ENCODE data around the gene CD79A. TPM values are rescaled to one million over a fixed set of nuclear protein-coding genes. Genes with fewer than 3 reads are reported as not detected.

CD79A gene
- total RNA-seq, 2 experiments from 2014 or later, result 3.7 to 3.8 TPM

- peaks cover 66% of the 10 kb centered on the region for H3K4me1 Mint-ChIP-seq (ENCODE audit: low read depth)
Observed at GRCh38 chr19:41870401-41870873, 6.6 kb upstream of the CD79A start.

GRCh38 chr19:41871573-41872383 is 5.3 kb upstream of the CD79A start:
- TF ChIP-seq CTCF (IDR thresholded peaks at IDR 0.05), result no peak
- ATAC-seq (ENCODE audit: poor library complexity), result peak; percentile 34
- ChIA-PET POLR2A (interaction anchor here (1.1 to 11.4 kb wide), 11 partner anchors 9 to 87 kb away, joined by 3 to 465 read pairs (median 8); partner anchors contain the start of genes ARHGEF1, ERFL, RABAC1 and RPS19), CTCF (interaction anchor here (1.3 to 7.3 kb wide), 8 partner anchors 8 to 87 kb away, joined by 5 to 119 read pairs (median 14); partner anchors contain the start of genes RABAC1 and RPS19)
- intact Hi-C loops (cut with DNase I, micrococcal nuclease), result loop anchor here in 1 of 2 experiments (5.0 kb wide), 1 partner anchor 61 kb away; no protein-coding TSS in a partner anchor
- Histone ChIP-seq H3K27ac (ENCODE audit: low read depth in 1 of 2, low read length in 2 of 2) (peak overlapping the region; percentile 66 to 67), H3K9me3 (ENCODE audit: control insufficient read depth in 1 of 2, insufficient read depth in 1 of 2, low read length in 2 of 2) (no peaks in the 10 kb centered on the region), H3K4me1 (ENCODE audit: insufficient read depth, low read length) (peaks cover 100% of the 10 kb centered on the region), H3K36me3 (ENCODE audit: insufficient read depth, low read length) (peaks cover 35% of the 10 kb centered on the region), H3K4me3 (ENCODE audit: low read length) (peak overlapping the region; percentile 8), H3K27me3 (ENCODE audit: control insufficient read depth in 1 of 2, insufficient read depth in 2 of 2, low read length in 2 of 2) (no peaks in the 10 kb centered on the region)
- no peaks in the 10 kb centered on the region for H3K9me3 Mint-ChIP-seq
- peaks cover 43% of the 10 kb centered on the region for H3K36me3 Mint-ChIP-seq (ENCODE audit: low read depth)
- peak overlapping the region; percentile 83 for H3K4me3 Mint-ChIP-seq
- no peaks in the 10 kb centered on the region for H3K27me3 Mint-ChIP-seq
- H3K27ac Mint-ChIP-seq, result peak overlapping the region; percentile 98
- DNase-seq, result peak in 11 of 14 experiments; percentile 48 to 92 (median 62)
- peaks cover 73% of the 10 kb centered on the region for H3K4me1 Mint-ChIP-seq (ENCODE audit: low read depth)

More at GRCh38 chr19:41870401-41870873, 6.6 kb upstream of the CD79A start:
- ATAC-seq (ENCODE audit: poor library complexity), result no peak
- H3K9me3 Mint-ChIP-seq, result no peaks in the 10 kb centered on the region
- Histone ChIP-seq H3K4me1 (ENCODE audit: insufficient read depth, low read length) (peaks cover 98% of the 10 kb centered on the region), H3K4me3 (ENCODE audit: low read length) (no peak overlapping the region), H3K27me3 (ENCODE audit: control insufficient read depth in 1 of 2, insufficient read depth in 2 of 2, low read length in 2 of 2) (no peaks in the 10 kb centered on the region), H3K36me3 (ENCODE audit: insufficient read depth, low read length) (peaks cover 40% of the 10 kb centered on the region), H3K9me3 (ENCODE audit: control insufficient read depth in 1 of 2, insufficient read depth in 1 of 2, low read length in 2 of 2) (no peaks in the 10 kb centered on the region), H3K27ac (ENCODE audit: low read depth in 1 of 2, low read length in 2 of 2) (peak overlapping the region; percentile 37 to 66)
- peak overlapping the region; percentile 98 for H3K27ac Mint-ChIP-seq
- intact Hi-C loops (cut with DNase I, micrococcal nuclease), result loop anchor here in 1 of 2 experiments (5.0 kb wide), 1 partner anchor 62 kb away; no protein-coding TSS in a partner anchor
- H3K36me3 Mint-ChIP-seq (ENCODE audit: low read depth), result peaks cover 51% of the 10 kb centered on the region
- DNase-seq, result peak in 1 of 14 experiments; percentile 31
- H3K4me3 Mint-ChIP-seq, result no peak overlapping the region
- POLR2A ChIA-PET, result interaction anchor here (0.6 to 11.4 kb wide), 4 partner anchors 10 to 89 kb away, joined by 3 to 465 read pairs (median 69); partner anchors contain the start of genes ARHGEF1, RABAC1 and RPS19
- no peak for TF ChIP-seq CTCF (IDR thresholded peaks at IDR 0.05)
- H3K27me3 Mint-ChIP-seq, result no peaks in the 10 kb centered on the region
- CTCF ChIA-PET, result interaction anchor here (0.6 to 7.3 kb wide), 4 partner anchors 10 to 88 kb away, joined by 3 to 119 read pairs (median 28); partner anchors contain the start of genes RABAC1 and RPS19

- Histone ChIP-seq H3K36me3 (ENCODE audit: insufficient read depth, low read length) (peaks cover 30% of the 10 kb centered on the region), H3K9me3 (ENCODE audit: control insufficient read depth in 1 of 2, insufficient read depth in 1 of 2, low read length in 2 of 2) (no peaks in the 10 kb centered on the region), H3K4me1 (ENCODE audit: insufficient read depth, low read length) (peaks cover 100% of the 10 kb centered on the region), H3K27me3 (ENCODE audit: control insufficient read depth in 1 of 2, insufficient read depth in 2 of 2, low read length in 2 of 2) (no peaks in the 10 kb centered on the region), H3K27ac (ENCODE audit: low read depth in 1 of 2, low read length in 2 of 2) (peak overlapping the region; percentile 66 to 67), H3K4me3 (ENCODE audit: low read length) (no peak overlapping the region)
- no peaks in the 10 kb centered on the region for H3K27me3 Mint-ChIP-seq
- intact Hi-C loops (cut with DNase I, micrococcal nuclease), result loop anchor here in 1 of 2 experiments (5.0 kb wide), 1 partner anchor 60 kb away; no protein-coding TSS in a partner anchor
- peak overlapping the region; percentile 98 for H3K27ac Mint-ChIP-seq
- TF ChIP-seq CTCF (IDR thresholded peaks at IDR 0.05), result no peak
- DNase-seq (peak in 1 of 14 experiments; percentile 20), ATAC-seq (ENCODE audit: poor library complexity) (no peak)
- CTCF ChIA-PET, result interaction anchor here (1.1 to 7.3 kb wide), 14 partner anchors 8 to 86 kb away, joined by 4 to 119 read pairs (median 8); partner anchors contain the start of genes ERFL, RABAC1 and RPS19
- no peak overlapping the region for H3K4me3 Mint-ChIP-seq
- H3K36me3 Mint-ChIP-seq (ENCODE audit: low read depth), result peaks cover 43% of the 10 kb centered on the region
- H3K4me1 Mint-ChIP-seq (ENCODE audit: low read depth), result peaks cover 79% of the 10 kb centered on the region
- no peaks in the 10 kb centered on the region for H3K9me3 Mint-ChIP-seq
- POLR2A ChIA-PET, result interaction anchor here (1.1 to 11.4 kb wide), 13 partner anchors 9 to 86 kb away, joined by 3 to 465 read pairs (median 6); partner anchors contain the start of genes ARHGEF1 and RPS19
Observed at GRCh38 chr19:41872384-41872774, 4.7 kb upstream of the CD79A start.

Data from CD4-positive, alpha-beta T cell (primary cell).